Adrenal gland (tissue), 5 donors: ENCODE results near the gene RABGAP1L.
"Not testable (repeated sequence)": the region's sequence is repeated elsewhere in the genome, so short reads cannot be mapped to it uniquely, and the experiment has no call there.

Experiments
- CTCF ChIP-seq, 6 experiments: fragments of 450-650 bp in 4 of 6; fragments of 200-600 bp in 2 of 6; sonication (generic) in 1 of 6; IDR thresholded peaks; 1 replicate in 5 of 6; 2 replicates in 1 of 6; pipeline versions ENCODE4 v1.5.1 to v1.8.0; 2016 to 2021; ENCODE audit warnings: antibody characterized with exemption in 6 of 6, mild to moderate bottlenecking in 2 of 6, moderate library complexity in 1 of 6
- POLR2A ChIP-seq, 2 donors: fragments of 450-650 bp; IDR thresholded peaks; one replicate each; pipeline ENCODE4 v1.6.1; 2017; ENCODE audit warnings: antibody characterized with exemption in 2 of 2, mild to moderate bottlenecking in 2 of 2, moderate library complexity in 1 of 2
- donor health status: DM: no; HTN: no; CAD: no.

GRCh38 chr1:174543421-174543820 lies 384.1 kb downstream of the RABGAP1L start:
- not testable (repeated sequence) for TF ChIP-seq CTCF, POLR2A (IDR thresholded peaks at IDR 0.05)
